Body of pancreas (tissue), 4 donors: Measurements from ENCODE around the gene FARS2.

Experiments used
- POLR2A ChIP-seq, 3 donors: fragments of 450-650 bp; IDR thresholded peaks; one replicate each; pipeline ENCODE4 v1.6.1; 2016; ENCODE audit warnings: antibody characterized with exemption in 3 of 3, mild to moderate bottlenecking in 2 of 3
- TF ChIP-seq, protein P1 (sequence below), 7 experiments: fragments of 450-650 bp in 4 of 7; fragments of 200-600 bp in 3 of 7; sonication (generic) in 3 of 7; IDR thresholded peaks; one replicate each; pipeline ENCODE4 v1.5.1; 2016 to 2019; ENCODE audit warnings: antibody characterized with exemption in 7 of 7

DNA sequence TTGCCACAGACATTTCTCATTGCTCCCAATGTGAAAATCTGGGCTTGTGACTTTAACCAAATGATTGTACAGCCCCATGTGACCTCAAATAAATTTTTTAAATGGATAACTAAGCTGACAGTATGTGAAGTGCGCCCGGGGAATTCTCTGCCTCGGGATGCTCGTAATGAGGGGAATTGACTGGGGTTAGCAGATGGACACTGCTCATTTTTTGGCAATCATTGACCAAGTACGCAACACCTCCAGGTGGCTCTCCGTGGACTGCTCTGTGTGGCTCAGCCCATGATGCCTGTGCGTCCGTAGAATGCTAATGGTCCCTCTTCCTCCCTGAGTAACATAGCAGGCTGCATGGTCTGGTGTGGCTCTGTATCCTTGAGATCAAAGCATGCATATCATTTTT, 42.4 kb downstream of the FARS2 start:
- no peak for TF ChIP-seq POLR2A (IDR thresholded peaks at IDR 0.05)
- TF ChIP-seq, protein P1, sequence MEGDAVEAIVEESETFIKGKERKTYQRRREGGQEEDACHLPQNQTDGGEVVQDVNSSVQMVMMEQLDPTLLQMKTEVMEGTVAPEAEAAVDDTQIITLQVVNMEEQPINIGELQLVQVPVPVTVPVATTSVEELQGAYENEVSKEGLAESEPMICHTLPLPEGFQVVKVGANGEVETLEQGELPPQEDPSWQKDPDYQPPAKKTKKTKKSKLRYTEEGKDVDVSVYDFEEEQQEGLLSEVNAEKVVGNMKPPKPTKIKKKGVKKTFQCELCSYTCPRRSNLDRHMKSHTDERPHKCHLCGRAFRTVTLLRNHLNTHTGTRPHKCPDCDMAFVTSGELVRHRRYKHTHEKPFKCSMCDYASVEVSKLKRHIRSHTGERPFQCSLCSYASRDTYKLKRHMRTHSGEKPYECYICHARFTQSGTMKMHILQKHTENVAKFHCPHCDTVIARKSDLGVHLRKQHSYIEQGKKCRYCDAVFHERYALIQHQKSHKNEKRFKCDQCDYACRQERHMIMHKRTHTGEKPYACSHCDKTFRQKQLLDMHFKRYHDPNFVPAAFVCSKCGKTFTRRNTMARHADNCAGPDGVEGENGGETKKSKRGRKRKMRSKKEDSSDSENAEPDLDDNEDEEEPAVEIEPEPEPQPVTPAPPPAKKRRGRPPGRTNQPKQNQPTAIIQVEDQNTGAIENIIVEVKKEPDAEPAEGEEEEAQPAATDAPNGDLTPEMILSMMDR (IDR thresholded peaks at IDR 0.05): no peak
